Right atrium auricular region (tissue), 2 donors: ENCODE data around the gene TLCD3B. TPM values are rescaled to one million over a fixed set of nuclear protein-coding genes. Genes with fewer than 3 reads are reported as not detected.

ENCODE experiments used
- DNase-seq: peaks from one replicate; pipeline ENCODE4 v3.0.0-alpha.2; 2019; ENCODE audit warnings: low spot score
- H3K27ac ChIP-seq, 2 donors: fragments of 200-600 bp; sonication (generic); 1 replicate in 1 of 2; 2 replicates in 1 of 2; pipeline ENCODE4 v1.5.1; 2016 to 2019
- H3K27me3 ChIP-seq, 2 donors: fragments of 200-600 bp; sonication (generic); one replicate each; pipeline versions ENCODE4 v1.5.1 to v1.6.0; 2017 to 2019
- H3K36me3 ChIP-seq: fragments of 200-600 bp; sonication (generic); one replicate; pipeline ENCODE4 v1.5.1; 2016
- H3K4me1 ChIP-seq, 2 donors: fragments of 200-600 bp; sonication (generic); one replicate each; pipeline versions ENCODE4 v1.5.1 to v1.6.0; 2017 to 2019
- H3K4me3 ChIP-seq, 2 donors: fragments of 200-600 bp; sonication (generic); 1 replicate in 1 of 2; 2 replicates in 1 of 2; pipeline ENCODE4 v1.5.1; 2017 to 2019; ENCODE audit warnings: mild to moderate bottlenecking in 1 of 2, moderate library complexity in 1 of 2
- H3K9me3 ChIP-seq, 2 donors: fragments of 200-600 bp; sonication (generic); one replicate each; pipeline ENCODE4 v1.5.1; 2019
- total RNA-seq, 2 donors: library from RNA; depleted of rRNA; stranded (reverse); fragments of >200 nt; gene quantifications; one replicate each; pipeline ENCODE4 v1.1.0, GENCODE V29; 2016
- TF ChIP-seq, protein P1 (sequence below), 2 donors: fragments of 200-600 bp; sonication (generic); IDR thresholded peaks; one replicate each; pipeline ENCODE4 v1.5.1; 2019; ENCODE audit warnings: antibody characterized with exemption in 2 of 2

Gene TLCD3B
- total RNA-seq, 2 donors from 2014 or later: not detected

DNA sequence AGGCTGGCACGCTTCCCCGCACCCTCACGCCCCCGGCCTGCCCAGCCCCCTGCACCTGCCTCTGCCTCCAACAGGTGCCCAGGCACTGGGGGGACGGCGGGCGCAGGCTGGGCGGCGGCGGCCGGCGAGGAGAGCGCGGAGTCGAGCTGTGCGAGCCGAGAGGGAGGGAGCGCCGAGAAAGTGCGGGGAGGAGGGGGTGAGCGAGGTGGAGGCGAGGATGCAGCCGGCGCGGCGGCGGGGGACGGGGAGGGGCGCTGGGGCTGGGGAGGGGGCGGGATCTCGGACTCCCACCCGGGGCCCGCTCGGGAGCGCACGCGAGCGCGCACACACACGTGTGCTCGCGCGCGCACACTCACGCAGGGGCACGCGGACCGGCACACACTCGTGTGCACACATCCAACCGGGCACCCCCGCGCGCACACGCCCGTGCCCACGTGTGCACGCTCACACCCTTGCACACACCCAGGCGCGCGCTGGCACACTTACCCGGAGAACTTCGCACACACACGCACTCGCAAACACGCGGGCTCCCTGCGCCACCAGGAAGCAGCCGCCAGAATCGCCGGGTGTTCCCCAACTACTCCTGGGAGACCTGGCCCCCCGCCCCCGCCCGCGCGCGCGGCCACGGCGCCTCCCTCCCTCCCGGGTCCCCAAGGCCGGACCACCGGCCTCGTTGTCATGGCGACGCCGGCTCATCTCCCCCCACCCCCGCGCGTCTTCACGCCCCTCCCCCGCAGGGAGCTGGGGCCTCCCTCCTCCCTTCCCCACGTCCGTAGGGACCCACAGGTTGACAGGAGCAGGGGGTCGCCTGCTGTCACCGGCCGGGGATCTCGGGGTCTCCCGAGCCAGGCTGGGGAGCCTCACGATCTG lies 20.0 kb downstream of the TLCD3B start, which contains the start of gene DOC2A:
DOC2A (minus strand) TSS at position 184 of the 870 bp plus-strand sequence. CDS start 805 bp downstream, outside the sequence.
- TF ChIP-seq, protein P1, sequence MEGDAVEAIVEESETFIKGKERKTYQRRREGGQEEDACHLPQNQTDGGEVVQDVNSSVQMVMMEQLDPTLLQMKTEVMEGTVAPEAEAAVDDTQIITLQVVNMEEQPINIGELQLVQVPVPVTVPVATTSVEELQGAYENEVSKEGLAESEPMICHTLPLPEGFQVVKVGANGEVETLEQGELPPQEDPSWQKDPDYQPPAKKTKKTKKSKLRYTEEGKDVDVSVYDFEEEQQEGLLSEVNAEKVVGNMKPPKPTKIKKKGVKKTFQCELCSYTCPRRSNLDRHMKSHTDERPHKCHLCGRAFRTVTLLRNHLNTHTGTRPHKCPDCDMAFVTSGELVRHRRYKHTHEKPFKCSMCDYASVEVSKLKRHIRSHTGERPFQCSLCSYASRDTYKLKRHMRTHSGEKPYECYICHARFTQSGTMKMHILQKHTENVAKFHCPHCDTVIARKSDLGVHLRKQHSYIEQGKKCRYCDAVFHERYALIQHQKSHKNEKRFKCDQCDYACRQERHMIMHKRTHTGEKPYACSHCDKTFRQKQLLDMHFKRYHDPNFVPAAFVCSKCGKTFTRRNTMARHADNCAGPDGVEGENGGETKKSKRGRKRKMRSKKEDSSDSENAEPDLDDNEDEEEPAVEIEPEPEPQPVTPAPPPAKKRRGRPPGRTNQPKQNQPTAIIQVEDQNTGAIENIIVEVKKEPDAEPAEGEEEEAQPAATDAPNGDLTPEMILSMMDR (IDR thresholded peaks at IDR 0.05): no peak
- H3K9me3 ChIP-seq: no peaks in the 10 kb centered on the region
- no peak for DNase-seq

DNA sequence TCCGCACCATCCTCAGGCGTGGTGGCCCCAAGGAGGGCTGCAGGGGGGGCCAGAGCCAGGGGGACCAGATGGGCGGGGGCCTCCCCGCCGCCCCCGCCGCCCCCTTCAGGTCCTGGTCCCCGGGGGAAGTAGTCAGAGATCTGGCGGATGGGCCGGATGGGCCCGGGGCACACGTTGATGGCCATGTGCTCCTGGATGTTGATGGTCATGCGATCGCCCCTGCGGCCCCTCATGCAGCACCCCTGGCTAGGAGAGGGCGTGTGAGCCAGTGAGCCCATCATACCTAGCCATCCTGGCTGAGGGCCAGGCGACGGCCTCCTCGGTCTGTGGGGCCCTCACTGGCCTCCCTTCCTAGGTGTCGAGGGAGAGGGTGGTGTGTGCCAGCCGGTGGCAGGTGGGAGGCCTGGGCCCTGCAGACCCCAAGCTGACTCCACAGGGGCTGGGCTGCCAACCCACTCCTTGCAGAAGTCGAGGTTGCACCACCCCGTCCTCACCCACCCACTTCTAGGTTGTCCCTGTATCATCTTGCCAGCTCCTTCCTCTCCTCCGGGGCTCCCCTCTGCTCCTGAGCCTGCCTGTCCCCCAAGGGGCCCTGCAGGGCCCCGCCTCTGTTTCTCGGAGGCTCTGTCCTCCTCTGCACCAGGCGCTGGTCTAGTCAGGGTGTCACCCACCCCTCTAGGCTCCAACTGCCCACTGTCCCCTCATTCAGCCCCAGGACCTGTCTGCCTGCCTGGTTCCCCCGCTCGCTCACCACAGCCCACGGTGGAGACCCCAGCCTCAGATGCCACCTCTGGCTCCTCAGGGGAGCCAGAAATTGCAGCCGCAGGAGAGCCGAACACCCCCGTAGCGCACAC lies 20.9 kb downstream of the TLCD3B start:
- Histone ChIP-seq H3K27me3 (peaks cover 23 to 25% of the 10 kb centered on the region in 2 donors), H3K36me3 (no peaks in the 10 kb centered on the region), H3K27ac (no peak overlapping the region), H3K4me1 (peaks cover 0 to 30% of the 10 kb centered on the region in 2 donors), H3K4me3 (peak overlapping the region; percentile 11 to 47), H3K9me3 (no peaks in the 10 kb centered on the region)
- no peak for DNase-seq
- TF ChIP-seq, protein P1 (IDR thresholded peaks at IDR 0.05): no peak

More for the DNA sequence above, 20.0 kb downstream of the TLCD3B start, which contains the start of gene DOC2A:
- Histone ChIP-seq H3K27me3 (peaks cover 23 to 25% of the 10 kb centered on the region in 2 donors), H3K4me1 (peaks cover 0 to 25% of the 10 kb centered on the region in 2 donors), H3K36me3 (no peaks in the 10 kb centered on the region), H3K27ac (no peak within 1 kb of the TSS), H3K4me3 (peak within 1 kb of the TSS; percentile 11 to 47)

DNA sequence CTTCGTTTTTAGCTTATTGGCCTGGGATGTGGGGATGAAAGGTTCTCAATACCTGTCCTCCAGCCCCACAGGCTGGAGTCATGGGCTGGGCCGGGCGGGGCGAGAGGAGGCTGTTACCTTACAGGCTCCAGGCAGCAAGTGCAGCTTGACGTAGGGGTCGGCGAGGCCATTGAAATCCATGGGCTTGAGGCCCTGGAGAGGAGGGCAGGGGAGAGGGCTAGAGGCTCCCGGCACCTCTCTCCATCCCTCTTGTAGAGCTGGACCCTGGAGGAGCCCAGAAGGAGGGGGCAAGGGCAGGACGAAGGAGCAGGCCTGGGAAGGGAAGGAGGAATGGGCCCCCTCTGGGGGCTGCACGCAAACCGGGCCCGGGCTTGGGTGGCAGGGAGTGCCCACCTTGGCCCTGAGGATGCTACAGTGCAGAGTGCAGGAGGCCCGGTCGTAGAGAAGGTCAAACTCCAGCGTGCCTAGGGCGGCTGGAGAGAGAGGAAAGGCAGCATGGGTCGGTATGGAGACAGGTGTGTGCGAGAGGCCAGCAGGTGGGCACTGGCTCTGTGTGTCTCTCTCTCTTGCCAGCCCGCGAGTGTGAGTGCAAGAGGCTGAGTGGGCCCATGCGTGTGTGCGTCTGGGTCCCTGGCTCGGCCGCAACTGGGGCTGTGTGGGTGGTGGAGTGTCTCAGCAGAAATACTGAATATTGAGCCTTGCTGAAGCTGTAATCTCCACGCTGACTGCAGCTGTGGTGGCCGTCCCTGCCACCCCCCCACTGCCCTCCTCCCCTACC lies 21.8 kb downstream of the TLCD3B start:
- TF ChIP-seq, protein P1 (IDR thresholded peaks at IDR 0.05): no peak
- H3K4me3 ChIP-seq: no peak overlapping the region
- H3K36me3 ChIP-seq: no peaks in the 10 kb centered on the region
- peaks cover 0 to 31% of the 10 kb centered on the region in 2 donors for H3K4me1 ChIP-seq
- DNase-seq: no peak
- H3K9me3 ChIP-seq: no peaks in the 10 kb centered on the region
- no peak overlapping the region for H3K27ac ChIP-seq
- H3K27me3 ChIP-seq: peaks cover 23 to 25% of the 10 kb centered on the region in 2 donors

DNA sequence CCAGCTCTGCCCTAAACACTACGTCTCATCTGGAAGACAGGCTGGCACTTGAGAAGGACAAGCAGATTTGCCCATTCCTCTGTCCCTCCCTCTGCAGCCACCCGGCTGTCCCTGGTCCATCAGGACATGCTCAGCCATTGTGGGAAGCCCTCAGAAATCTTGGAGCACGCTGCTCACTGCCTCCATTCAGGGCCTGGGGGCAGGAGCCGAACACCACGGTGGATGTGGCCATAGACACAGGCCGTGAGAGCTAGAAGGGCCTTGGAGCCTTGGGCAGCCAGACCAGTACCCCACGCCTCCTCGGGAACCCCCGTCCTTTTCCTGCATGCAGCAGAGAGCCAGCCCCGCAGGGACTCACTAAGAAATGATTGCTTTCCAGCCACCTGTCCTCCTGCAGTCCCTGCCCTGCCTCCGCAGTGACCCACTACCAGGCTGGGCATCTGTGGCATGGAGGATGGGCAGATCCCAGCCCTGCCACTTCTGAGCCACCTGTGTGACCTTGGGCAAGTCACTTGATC lies 23.6 kb downstream of the TLCD3B start:
- Histone ChIP-seq H3K36me3 (no peaks in the 10 kb centered on the region), H3K9me3 (no peaks in the 10 kb centered on the region), H3K4me1 (peaks cover 0 to 31% of the 10 kb centered on the region in 2 donors), H3K27me3 (peaks cover 23 to 25% of the 10 kb centered on the region in 2 donors), H3K4me3 (no peak overlapping the region), H3K27ac (no peak overlapping the region)
- DNase-seq: no peak
- TF ChIP-seq, protein P1 (IDR thresholded peaks at IDR 0.05): no peak
